ENCODE data around the gene CFAP161.

GRCh38 chr15:81091889-81092558, 42.0 kb upstream of the CFAP161 start:
- TF ChIP-seq POLR2A (IDR thresholded peaks at IDR 0.05) (no peak), CTCF (IDR thresholded peaks at IDR 0.05) (no peak)
